ENCODE measurements around the gene MDGA2.

GRCh38 chr14:47120645-47121044 is 554.8 kb downstream of the MDGA2 start:
- TF ChIP-seq CTCF (IDR thresholded peaks at IDR 0.05 in 2 of 3, conservative IDR thresholded peaks at IDR 0.05 in 1 of 3; ENCODE audit: insufficient read depth in 2 of 3, low read depth in 1 of 3, low read length in 3 of 3), result no peak
- no peak for TF ChIP-seq EP300 (IDR thresholded peaks at IDR 0.05; ENCODE audit: low read length)
- no peak for TF ChIP-seq HDAC2 (IDR thresholded peaks at IDR 0.05)
- TF ChIP-seq HNRNPK (IDR thresholded peaks at IDR 0.05; ENCODE audit: low read depth, low read length, poor library complexity, severe bottlenecking), result no peak
- no peak for TF ChIP-seq CREB1 (IDR thresholded peaks at IDR 0.05)
- TF ChIP-seq CREB1 (CRISPR knock-in tag; IDR thresholded peaks at IDR 0.05), result no peak

All from K562 (cell line).